ENCODE data around the gene GRIN2A. TPM values are rescaled to one million over a fixed set of nuclear protein-coding genes. Genes with fewer than 3 reads are reported as not detected.

GRIN2A gene
- total RNA-seq, 1 donor from 2014 or later: not detected

DNA sequence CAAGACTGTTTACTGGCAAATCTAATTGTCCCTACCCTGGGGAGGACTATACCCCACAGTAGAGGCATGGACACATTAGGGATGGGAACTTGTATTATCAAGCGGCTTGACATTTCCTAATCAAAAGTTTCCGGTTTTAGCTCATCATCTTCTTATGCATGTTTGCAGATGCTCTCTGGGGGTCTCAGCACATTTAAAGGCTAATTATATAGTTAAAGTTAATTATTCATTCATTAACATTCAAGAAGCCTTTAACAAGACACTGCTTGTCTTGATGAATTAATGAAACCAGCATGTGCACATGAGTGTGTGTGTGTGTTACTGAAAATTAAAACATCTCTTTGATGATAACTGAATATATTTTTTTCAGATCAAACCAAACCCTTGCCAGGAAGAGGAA lies 377.1 kb downstream of the GRIN2A start:
- no peak for TF ChIP-seq CTCF (IDR thresholded peaks at IDR 0.05; ENCODE audit: insufficient read depth, low read length, severe bottlenecking)
- no peak for FAIRE-seq
- Histone ChIP-seq H3K27me3 (ENCODE audit: control insufficient read depth, insufficient read depth, low read length) (no peaks in the 10 kb centered on the region), H3K36me3 (ENCODE audit: control insufficient read depth, insufficient read depth, low read length) (no peaks in the 10 kb centered on the region), H3K4me3 (ENCODE audit: low read depth, low read length) (no peak overlapping the region)
- no peak for DNase-seq (ENCODE audit: low read depth)

DNA sequence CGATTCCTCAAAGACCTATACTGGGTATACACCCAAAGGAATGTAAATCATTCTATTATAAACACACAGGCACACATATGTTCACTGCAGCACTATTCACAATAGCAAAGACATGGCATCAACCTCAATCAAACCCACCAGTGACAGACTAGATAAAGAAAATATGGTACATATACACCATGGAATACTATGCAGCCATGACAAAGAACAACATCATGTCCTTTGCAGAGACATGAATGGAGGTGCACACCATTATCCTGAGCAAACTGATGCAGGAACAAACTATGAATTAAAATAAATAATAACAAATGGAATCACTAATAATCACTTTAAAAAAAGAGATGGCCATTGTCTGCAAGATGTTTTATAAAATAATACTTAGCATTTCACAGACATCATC lies 380.1 kb downstream of the GRIN2A start:
- Histone ChIP-seq H3K36me3 (ENCODE audit: control insufficient read depth, insufficient read depth, low read length) (no peaks in the 10 kb centered on the region), H3K27me3 (ENCODE audit: control insufficient read depth, insufficient read depth, low read length) (no peaks in the 10 kb centered on the region), H3K4me3 (ENCODE audit: low read depth, low read length) (no peak overlapping the region)
- DNase-seq (ENCODE audit: low read depth) (no peak), FAIRE-seq (no peak)
- no peak for TF ChIP-seq CTCF (IDR thresholded peaks at IDR 0.05; ENCODE audit: insufficient read depth, low read length, severe bottlenecking)

- H3K36me3 ChIP-seq (ENCODE audit: control insufficient read depth, insufficient read depth, low read length): no peaks in the 10 kb centered on the region
- TF ChIP-seq CTCF (IDR thresholded peaks at IDR 0.05; ENCODE audit: insufficient read depth, low read length, severe bottlenecking): no peak
- no peaks in the 10 kb centered on the region for H3K27me3 ChIP-seq (ENCODE audit: control insufficient read depth, insufficient read depth, low read length)
- no peak overlapping the region for H3K4me3 ChIP-seq (ENCODE audit: low read depth, low read length)
- no peak for FAIRE-seq
- no peak for DNase-seq (ENCODE audit: low read depth)
These were observed 380.6 kb downstream of the GRIN2A start for GRCh38 chr16:9801651-9802050.

DNA sequence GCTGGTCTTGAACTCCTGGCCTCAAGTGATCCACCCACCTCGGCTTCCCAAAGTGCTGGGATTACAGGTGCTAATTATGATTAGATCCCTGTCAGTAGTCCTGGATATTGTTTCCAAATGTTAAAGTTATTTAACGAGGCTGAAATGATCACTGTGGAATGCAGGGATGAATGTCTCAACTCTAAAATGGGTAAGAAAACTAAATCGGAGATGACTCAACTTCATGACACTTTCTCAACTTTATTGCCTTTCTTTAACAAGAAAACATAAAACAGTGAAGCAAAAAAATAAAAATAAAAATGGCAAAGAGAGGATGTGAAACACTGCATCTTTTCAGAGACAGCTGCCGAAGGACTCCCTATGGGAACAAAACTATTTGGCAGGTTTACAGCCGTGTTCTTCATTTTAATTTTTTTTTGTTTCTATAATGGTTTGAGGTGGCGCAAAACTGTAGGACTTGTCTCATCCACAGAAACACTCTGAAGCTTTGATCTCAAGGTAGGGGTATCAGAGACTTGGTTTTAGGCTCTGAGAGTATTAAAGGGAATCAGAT lies 382.0 kb downstream of the GRIN2A start:
- Histone ChIP-seq H3K36me3 (ENCODE audit: control insufficient read depth, insufficient read depth, low read length) (no peaks in the 10 kb centered on the region), H3K4me3 (ENCODE audit: low read depth, low read length) (no peak overlapping the region), H3K27me3 (ENCODE audit: control insufficient read depth, insufficient read depth, low read length) (no peaks in the 10 kb centered on the region)
- no peak for TF ChIP-seq CTCF (IDR thresholded peaks at IDR 0.05; ENCODE audit: insufficient read depth, low read length, severe bottlenecking)
- DNase-seq (ENCODE audit: low read depth) (no peak), FAIRE-seq (no peak)

DNA sequence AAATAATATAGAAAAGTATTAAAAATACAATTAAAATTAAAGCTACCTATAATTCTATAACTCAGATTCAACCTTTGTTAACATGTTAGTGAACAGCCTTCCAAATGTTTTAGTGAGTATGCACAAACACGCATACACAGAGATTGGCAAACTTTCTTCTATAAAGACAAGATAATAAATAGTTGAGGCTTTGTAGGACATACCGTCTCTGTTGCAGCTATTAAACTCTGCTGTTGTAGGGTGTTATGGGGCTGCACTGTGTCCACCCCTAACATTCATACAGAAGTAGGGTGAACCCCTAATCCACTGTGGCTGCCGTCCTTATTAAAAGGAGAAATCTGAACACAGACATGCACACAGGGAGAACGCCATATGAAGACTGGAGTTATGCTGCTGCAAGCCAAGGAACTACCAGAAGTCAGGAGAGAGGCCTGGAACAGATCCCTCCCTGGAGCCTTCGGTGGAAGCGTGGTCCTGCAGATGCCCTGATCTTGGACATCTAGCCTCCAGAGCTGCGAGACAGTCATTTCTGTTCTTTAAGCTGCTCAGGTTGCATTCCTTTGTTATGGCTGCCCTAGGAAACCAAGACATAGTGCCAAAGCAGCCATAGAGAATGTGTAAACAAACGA lies 383.2 kb downstream of the GRIN2A start:
- no peak overlapping the region for H3K4me3 ChIP-seq (ENCODE audit: low read depth, low read length)
- DNase-seq (ENCODE audit: low read depth) (no peak), FAIRE-seq (peak; percentile 28)
- no peaks in the 10 kb centered on the region for H3K27me3 ChIP-seq (ENCODE audit: control insufficient read depth, insufficient read depth, low read length)
- no peaks in the 10 kb centered on the region for H3K36me3 ChIP-seq (ENCODE audit: control insufficient read depth, insufficient read depth, low read length)
- no peak for TF ChIP-seq CTCF (IDR thresholded peaks at IDR 0.05; ENCODE audit: insufficient read depth, low read length, severe bottlenecking)

- DNase-seq (ENCODE audit: low read depth): no peak
- no peak for TF ChIP-seq CTCF (IDR thresholded peaks at IDR 0.05; ENCODE audit: insufficient read depth, low read length, severe bottlenecking)
- Histone ChIP-seq H3K4me3 (ENCODE audit: low read depth, low read length) (no peak overlapping the region), H3K36me3 (ENCODE audit: control insufficient read depth, insufficient read depth, low read length) (no peaks in the 10 kb centered on the region), H3K27me3 (ENCODE audit: control insufficient read depth, insufficient read depth, low read length) (no peaks in the 10 kb centered on the region)
- no peak for FAIRE-seq
These were observed 383.8 kb downstream of the GRIN2A start for GRCh38 chr16:9798474-9798873.

All from bronchial epithelial cell (primary cell).